Left lung (tissue), 10 donors: ENCODE data around the gene IRF2. TPM values are rescaled to one million over a fixed set of nuclear protein-coding genes. Genes with fewer than 3 reads are reported as not detected.

Experiments
- ATAC-seq: fragments of 200-7000 bp; cut with Tn5 transposase; one replicate; pipeline ENCODE4 v1.9.1; 2020; ENCODE audit warnings: moderate library complexity
- DNase-seq, 4 donors: peaks; one replicate each; pipeline ENCODE4 v3.0.0-alpha.2; 2013 to 2020
- H3K27ac ChIP-seq, 2 donors: fragments of 200-600 bp; sonication (generic) in 1 of 2; one replicate each; pipeline versions ENCODE4 v1.5.0 to v1.8.0; 2020 to 2021
- H3K27me3 ChIP-seq, 2 donors: fragments of 200-600 bp; sonication (generic) in 1 of 2; one replicate each; pipeline versions ENCODE4 v1.5.0 to v1.8.0; 2020 to 2021
- H3K36me3 ChIP-seq, 2 donors: fragments of 200-600 bp; sonication (generic) in 1 of 2; one replicate each; pipeline versions ENCODE4 v1.5.0 to v1.8.0; 2020 to 2021
- H3K4me1 ChIP-seq, 2 donors: fragments of 200-600 bp; one replicate each; pipeline ENCODE4 v1.8.0; 2021
- H3K4me3 ChIP-seq, 2 donors: fragments of 200-600 bp; sonication (generic) in 1 of 2; one replicate each; pipeline versions ENCODE4 v1.5.0 to v1.8.0; 2020 to 2021; ENCODE audit warnings: mild to moderate bottlenecking in 1 of 2
- H3K9me3 ChIP-seq, 2 donors: fragments of 200-600 bp; sonication (generic) in 1 of 2; one replicate each; pipeline versions ENCODE4 v1.5.0 to v1.8.0; 2020 to 2021
- intact Hi-C, 2 donors: fragments of 100-400 bp; cut with DNase I; formaldehyde crosslinking; loops; one replicate each; pipeline versions ENCODE4 v1.11.2 to v1.14.2; 2022
- polyA plus RNA-seq, 6 donors: library from polyadenylated mRNA; unstranded; fragments of 120-200 nt; gene quantifications; one replicate each; pipeline ENCODE4 v1.2.1, GENCODE V29; 2013; ENCODE audit not compliant: insufficient read length in 6 of 6
- total RNA-seq, 2 donors: library from RNA; stranded (reverse); fragmentation: NEBNext Ultra II Directional; extraction: Animal tissue kit (Norgen Biotek cat#: 25700); gene quantifications; one replicate each; pipeline ENCODE4 v1.2.1, GENCODE V29; 2021
- TF ChIP-seq, protein P1 (sequence below), 2 donors: fragments of 200-600 bp; sonication (generic) in 1 of 2; IDR thresholded peaks; one replicate each; pipeline versions ENCODE4 v1.5.0 to v1.8.0; 2021; ENCODE audit warnings: antibody characterized with exemption in 2 of 2
- donor health status: DM: no; HTN: yes; CAD: no.
- donor health status: DM: no; HTN: no; CAD: no.

IRF2 gene
- total and polyA plus RNA-seq, 8 donors, result 32.8 to 50.2 (median 47.0) TPM

DNA sequence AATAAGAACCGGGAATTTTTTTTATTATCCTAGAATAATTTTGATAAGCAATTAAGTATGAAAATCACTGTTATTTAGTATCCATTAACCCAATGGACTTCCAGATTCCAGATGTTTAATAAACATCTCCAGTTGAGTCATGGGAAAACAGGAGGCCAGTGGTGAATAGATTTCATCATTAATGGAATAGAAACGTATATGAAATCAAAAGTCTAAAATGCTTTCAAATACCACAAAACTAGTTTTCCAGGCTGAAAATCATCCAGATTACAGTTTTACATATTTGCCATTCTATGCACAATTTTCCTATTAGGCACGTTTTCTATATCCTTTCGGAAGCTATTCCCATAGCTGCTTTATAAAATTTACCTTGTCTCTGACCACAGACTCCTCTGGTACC lies 35.0 kb downstream of the IRF2 start:
- no peak for DNase-seq
- TF ChIP-seq, protein P1, sequence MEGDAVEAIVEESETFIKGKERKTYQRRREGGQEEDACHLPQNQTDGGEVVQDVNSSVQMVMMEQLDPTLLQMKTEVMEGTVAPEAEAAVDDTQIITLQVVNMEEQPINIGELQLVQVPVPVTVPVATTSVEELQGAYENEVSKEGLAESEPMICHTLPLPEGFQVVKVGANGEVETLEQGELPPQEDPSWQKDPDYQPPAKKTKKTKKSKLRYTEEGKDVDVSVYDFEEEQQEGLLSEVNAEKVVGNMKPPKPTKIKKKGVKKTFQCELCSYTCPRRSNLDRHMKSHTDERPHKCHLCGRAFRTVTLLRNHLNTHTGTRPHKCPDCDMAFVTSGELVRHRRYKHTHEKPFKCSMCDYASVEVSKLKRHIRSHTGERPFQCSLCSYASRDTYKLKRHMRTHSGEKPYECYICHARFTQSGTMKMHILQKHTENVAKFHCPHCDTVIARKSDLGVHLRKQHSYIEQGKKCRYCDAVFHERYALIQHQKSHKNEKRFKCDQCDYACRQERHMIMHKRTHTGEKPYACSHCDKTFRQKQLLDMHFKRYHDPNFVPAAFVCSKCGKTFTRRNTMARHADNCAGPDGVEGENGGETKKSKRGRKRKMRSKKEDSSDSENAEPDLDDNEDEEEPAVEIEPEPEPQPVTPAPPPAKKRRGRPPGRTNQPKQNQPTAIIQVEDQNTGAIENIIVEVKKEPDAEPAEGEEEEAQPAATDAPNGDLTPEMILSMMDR (IDR thresholded peaks at IDR 0.05), result no peak
- ATAC-seq, result no peak
- Histone ChIP-seq H3K27me3 (no peaks in the 10 kb centered on the region), H3K9me3 (no peaks in the 10 kb centered on the region), H3K27ac (peak overlapping the region in 1 of 2 donors; percentile 13), H3K36me3 (no peaks in the 10 kb centered on the region), H3K4me3 (no peak overlapping the region), H3K4me1 (peaks cover 40 to 75% of the 10 kb centered on the region in 2 donors)
- intact Hi-C loops, result no loop called here

DNA sequence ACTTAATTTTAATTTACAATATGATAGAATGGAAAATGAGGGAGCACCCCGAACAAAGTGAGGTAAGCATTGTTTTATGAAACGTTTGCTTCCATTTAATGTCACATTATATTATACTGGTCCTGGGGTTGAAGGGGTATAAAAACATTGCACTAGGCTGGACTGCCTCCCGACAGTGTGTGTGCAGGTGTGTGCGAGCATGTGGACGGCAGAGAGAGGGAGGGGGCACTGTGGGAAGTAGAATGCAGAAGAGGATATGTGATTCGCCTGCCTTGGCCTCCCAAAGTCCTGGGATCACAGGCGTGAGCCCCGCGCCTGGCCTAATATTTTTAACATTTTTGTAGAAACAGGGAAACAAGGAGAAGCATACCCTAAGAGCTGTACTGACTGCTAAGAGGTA lies 36.0 kb downstream of the IRF2 start:
- Histone ChIP-seq H3K4me3 (no peak overlapping the region), H3K27ac (peak overlapping the region; percentile 30 to 35), H3K27me3 (no peaks in the 10 kb centered on the region), H3K4me1 (peaks cover 40 to 73% of the 10 kb centered on the region in 2 donors), H3K9me3 (no peaks in the 10 kb centered on the region), H3K36me3 (no peaks in the 10 kb centered on the region)
- TF ChIP-seq, protein P1 (IDR thresholded peaks at IDR 0.05), result no peak
- ATAC-seq (peak; percentile 5), DNase-seq (no peak)
- intact Hi-C loops, result no loop called here

DNA sequence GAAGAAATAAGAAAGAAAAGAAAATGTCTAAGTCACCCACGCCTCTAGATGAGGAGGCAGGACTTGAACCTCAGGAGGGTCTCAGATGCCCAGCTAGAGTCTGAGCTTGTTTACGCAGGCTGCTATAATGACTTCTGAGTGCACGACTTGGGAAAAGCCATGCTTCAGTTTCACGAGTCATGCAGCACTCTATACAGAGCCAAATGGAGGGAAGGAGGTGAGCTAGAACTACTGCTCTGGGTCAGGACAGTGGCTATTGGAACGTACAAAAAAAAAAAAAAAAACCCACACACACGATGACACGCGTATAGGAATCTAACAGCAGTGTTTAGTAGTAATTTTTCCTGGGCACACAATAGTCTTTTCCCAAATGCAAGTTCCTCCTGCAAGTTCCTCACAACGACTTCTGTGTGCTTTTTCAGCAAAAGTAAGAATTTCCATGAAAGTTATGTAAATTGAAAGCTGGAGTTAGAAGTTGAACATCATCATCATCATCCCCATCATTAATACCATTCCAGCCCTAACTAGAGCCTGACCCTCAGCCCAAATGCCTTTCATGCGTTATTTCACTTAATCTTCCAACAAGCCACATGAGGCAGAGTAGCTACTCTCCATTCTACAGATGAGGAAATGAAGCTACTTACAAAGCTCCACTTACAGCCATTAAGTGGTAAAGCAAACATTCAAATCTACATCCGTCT lies 36.6 kb downstream of the IRF2 start:
- peak overlapping the region in 1 of 2 donors; percentile 35 for H3K27ac ChIP-seq
- H3K36me3 ChIP-seq, result no peaks in the 10 kb centered on the region
- H3K9me3 ChIP-seq, result no peaks in the 10 kb centered on the region
- no peak overlapping the region for H3K4me3 ChIP-seq
- H3K27me3 ChIP-seq, result no peaks in the 10 kb centered on the region
- TF ChIP-seq, protein P1 (IDR thresholded peaks at IDR 0.05), result no peak
- H3K4me1 ChIP-seq, result peaks cover 44 to 78% of the 10 kb centered on the region in 2 donors
- intact Hi-C loops, result no loop called here
- ATAC-seq (peak; percentile 66), DNase-seq (peak in 1 of 4 donors; percentile 47)

GRCh38 chr4:184434501-184435066 lies 39.8 kb downstream of the IRF2 start:
- Histone ChIP-seq H3K27ac (no peak overlapping the region), H3K4me1 (peaks cover 19 to 77% of the 10 kb centered on the region in 2 donors), H3K36me3 (no peaks in the 10 kb centered on the region), H3K4me3 (no peak overlapping the region), H3K9me3 (no peaks in the 10 kb centered on the region), H3K27me3 (no peaks in the 10 kb centered on the region)
- ATAC-seq (no peak), DNase-seq (no peak)
- TF ChIP-seq, protein P1 (IDR thresholded peaks at IDR 0.05), result no peak
- intact Hi-C loops, result no loop called here

DNA sequence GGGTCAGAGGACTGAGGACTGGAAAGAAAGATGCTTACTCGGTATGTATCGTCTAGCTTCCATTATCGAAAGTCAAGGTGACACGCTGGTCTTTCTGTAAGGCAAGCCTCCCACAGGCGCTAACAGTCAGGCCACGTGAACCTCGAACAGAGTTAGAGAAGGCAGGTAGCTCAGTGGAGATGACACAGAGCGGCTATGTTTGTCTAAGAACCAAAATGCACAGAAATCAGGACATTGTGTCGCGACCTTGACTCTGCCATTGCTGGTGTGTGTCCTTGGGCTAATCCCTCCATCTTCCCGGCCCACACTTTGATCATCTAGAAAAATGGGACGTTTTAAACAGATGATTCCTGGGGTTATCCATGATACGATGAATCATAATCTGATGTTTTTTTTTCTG lies 40.3 kb downstream of the IRF2 start:
- TF ChIP-seq, protein P1 (IDR thresholded peaks at IDR 0.05), result no peak
- H3K27me3 ChIP-seq, result no peaks in the 10 kb centered on the region
- ATAC-seq (no peak), DNase-seq (no peak)
- no peak overlapping the region for H3K4me3 ChIP-seq
- H3K27ac ChIP-seq, result peak overlapping the region in 1 of 2 donors; percentile 53
- intact Hi-C loops, result no loop called here
- H3K4me1 ChIP-seq, result peaks cover 19 to 74% of the 10 kb centered on the region in 2 donors
- no peaks in the 10 kb centered on the region for H3K36me3 ChIP-seq
- H3K9me3 ChIP-seq, result no peaks in the 10 kb centered on the region
